SJCRH30 (cell line): Measurements from ENCODE around the gene NT5C1B. TPM values are rescaled to one million over a fixed set of nuclear protein-coding genes. Genes with fewer than 3 reads are reported as not detected.
A peak's percentile ranks its signal among the peaks of the same experiment; 100 is the strongest.

Source experiments
- DNase-seq, 2 experiments: peaks; one replicate each; pipeline ENCODE4 v3.0.0-alpha.2; 2015 to 2020
- H3K27ac ChIP-seq: fragments of 250-450 bp; sonication (Bioruptor Pico); 2 replicates; pipeline ENCODE4 v1.5.1; 2020; ENCODE audit warnings: mild to moderate bottlenecking, moderate library complexity
- H3K27me3 ChIP-seq: fragments of 250-450 bp; sonication (Bioruptor Pico); 2 replicates; pipeline ENCODE4 v1.5.1; 2020; ENCODE audit warnings: mild to moderate bottlenecking, moderate library complexity
- H3K36me3 ChIP-seq: fragments of 250-450 bp; sonication (Bioruptor Pico); 2 replicates; pipeline ENCODE4 v1.5.1; 2020; ENCODE audit warnings: mild to moderate bottlenecking, moderate library complexity
- H3K4me1 ChIP-seq: fragments of 250-450 bp; sonication (Bioruptor Pico); 2 replicates; pipeline ENCODE4 v1.5.1; 2020; ENCODE audit warnings: mild to moderate bottlenecking, moderate library complexity
- H3K4me3 ChIP-seq: fragments of 250-450 bp; sonication (Bioruptor Pico); 2 replicates; pipeline ENCODE4 v1.5.1; 2020; ENCODE audit warnings: mild to moderate bottlenecking, moderate library complexity
- H3K9me3 ChIP-seq: fragments of 250-450 bp; sonication (Bioruptor Pico); replicated peaks from 2 replicates; pipeline ENCODE4 v1.5.1; 2020; ENCODE audit warnings: mild to moderate bottlenecking, moderate library complexity
- total RNA-seq: library from RNA; depleted of rRNA; stranded (reverse); fragments of >200 nt; shearing (Covaris generic); gene quantifications from 2 replicates; pipeline ENCODE4 v1.2.3, GENCODE V29; 2014

NT5C1B gene
- total RNA-seq, 1 experiment from 2014 or later, result not detected

- H3K9me3 ChIP-seq, result no peaks in the 10 kb centered on the region
- no peaks in the 10 kb centered on the region for H3K4me1 ChIP-seq
- DNase-seq, result peak in 1 of 2 experiments; percentile 15
- H3K27me3 ChIP-seq, result peaks cover 11% of the 10 kb centered on the region; the same call in 1 of the 2 replicates
- no peak overlapping the region for H3K27ac ChIP-seq
- H3K36me3 ChIP-seq, result no peaks in the 10 kb centered on the region
- no peak overlapping the region for H3K4me3 ChIP-seq
Measured at GRCh38 chr2:18611184-18611583, 21.8 kb upstream of the NT5C1B start.

GRCh38 chr2:18610651-18611050 lies 21.3 kb upstream of the NT5C1B start:
- Histone ChIP-seq H3K4me3 (no peak overlapping the region), H3K27ac (no peak overlapping the region), H3K4me1 (no peaks in the 10 kb centered on the region), H3K36me3 (no peaks in the 10 kb centered on the region), H3K27me3 (peaks cover 11% of the 10 kb centered on the region; the same call in 1 of the 2 replicates), H3K9me3 (no peaks in the 10 kb centered on the region)
- DNase-seq, result no peak

- H3K4me1 ChIP-seq, result no peaks in the 10 kb centered on the region
- DNase-seq, result no peak
- no peak overlapping the region for H3K4me3 ChIP-seq
- H3K27ac ChIP-seq, result no peak overlapping the region
- no peaks in the 10 kb centered on the region for H3K9me3 ChIP-seq
- H3K27me3 ChIP-seq, result peaks cover 11% of the 10 kb centered on the region; the same call in 1 of the 2 replicates
- no peaks in the 10 kb centered on the region for H3K36me3 ChIP-seq
Measured at GRCh38 chr2:18610090-18610489, 20.7 kb upstream of the NT5C1B start.

GRCh38 chr2:18605115-18605514 lies 15.7 kb upstream of the NT5C1B start:
- DNase-seq, result no peak
- no peaks in the 10 kb centered on the region for H3K4me1 ChIP-seq
- no peak overlapping the region for H3K27ac ChIP-seq
- no peaks in the 10 kb centered on the region for H3K9me3 ChIP-seq
- no peak overlapping the region for H3K4me3 ChIP-seq
- no peaks in the 10 kb centered on the region for H3K36me3 ChIP-seq
- no peaks in the 10 kb centered on the region for H3K27me3 ChIP-seq

GRCh38 chr2:18604531-18604885 lies 15.1 kb upstream of the NT5C1B start:
- Histone ChIP-seq H3K4me3 (no peak overlapping the region), H3K9me3 (no peaks in the 10 kb centered on the region), H3K4me1 (no peaks in the 10 kb centered on the region), H3K27ac (no peak overlapping the region), H3K36me3 (no peaks in the 10 kb centered on the region), H3K27me3 (no peaks in the 10 kb centered on the region)
- DNase-seq, result no peak

GRCh38 chr2:18603854-18604530 lies 14.6 kb upstream of the NT5C1B start:
- DNase-seq, result no peak
- H3K4me3 ChIP-seq, result no peak overlapping the region
- H3K4me1 ChIP-seq, result no peaks in the 10 kb centered on the region
- H3K27ac ChIP-seq, result no peak overlapping the region
- no peaks in the 10 kb centered on the region for H3K27me3 ChIP-seq
- H3K36me3 ChIP-seq, result no peaks in the 10 kb centered on the region
- no peaks in the 10 kb centered on the region for H3K9me3 ChIP-seq

GRCh38 chr2:18602298-18602697 lies 12.9 kb upstream of the NT5C1B start:
- no peaks in the 10 kb centered on the region for H3K9me3 ChIP-seq
- no peak overlapping the region for H3K4me3 ChIP-seq
- no peaks in the 10 kb centered on the region for H3K4me1 ChIP-seq
- no peak overlapping the region for H3K27ac ChIP-seq
- no peaks in the 10 kb centered on the region for H3K27me3 ChIP-seq
- no peaks in the 10 kb centered on the region for H3K36me3 ChIP-seq
- DNase-seq, result no peak

- Histone ChIP-seq H3K27ac (no peak overlapping the region), H3K4me1 (no peaks in the 10 kb centered on the region), H3K4me3 (no peak overlapping the region), H3K9me3 (no peaks in the 10 kb centered on the region), H3K27me3 (no peaks in the 10 kb centered on the region), H3K36me3 (no peaks in the 10 kb centered on the region)
- no peak for DNase-seq
Measured at GRCh38 chr2:18600255-18600613, 10.9 kb upstream of the NT5C1B start.

- H3K27me3 ChIP-seq, result no peaks in the 10 kb centered on the region
- no peak for DNase-seq
- H3K4me3 ChIP-seq, result no peak overlapping the region
- H3K36me3 ChIP-seq, result no peaks in the 10 kb centered on the region
- H3K4me1 ChIP-seq, result no peaks in the 10 kb centered on the region
- no peak overlapping the region for H3K27ac ChIP-seq
- no peaks in the 10 kb centered on the region for H3K9me3 ChIP-seq
Measured at GRCh38 chr2:18599509-18600254, 10.3 kb upstream of the NT5C1B start.

- Histone ChIP-seq H3K27me3 (no peaks in the 10 kb centered on the region), H3K4me1 (no peaks in the 10 kb centered on the region), H3K36me3 (no peaks in the 10 kb centered on the region), H3K4me3 (no peak overlapping the region), H3K9me3 (no peaks in the 10 kb centered on the region), H3K27ac (no peak overlapping the region)
- DNase-seq, result no peak
Measured at GRCh38 chr2:18598848-18599484, 9.6 kb upstream of the NT5C1B start.

GRCh38 chr2:18597618-18598017 lies 8.2 kb upstream of the NT5C1B start:
- no peak for DNase-seq
- Histone ChIP-seq H3K27ac (no peak overlapping the region), H3K27me3 (no peaks in the 10 kb centered on the region), H3K4me1 (no peaks in the 10 kb centered on the region), H3K36me3 (no peaks in the 10 kb centered on the region), H3K4me3 (no peak overlapping the region), H3K9me3 (no peaks in the 10 kb centered on the region)

- no peak overlapping the region for H3K4me3 ChIP-seq
- DNase-seq, result no peak
- H3K36me3 ChIP-seq, result no peaks in the 10 kb centered on the region
- no peaks in the 10 kb centered on the region for H3K9me3 ChIP-seq
- no peak overlapping the region for H3K27ac ChIP-seq
- H3K4me1 ChIP-seq, result no peaks in the 10 kb centered on the region
- H3K27me3 ChIP-seq, result no peaks in the 10 kb centered on the region
Measured at GRCh38 chr2:18596993-18597392, 7.6 kb upstream of the NT5C1B start.

GRCh38 chr2:18593496-18593895 lies 4.1 kb upstream of the NT5C1B start:
- Histone ChIP-seq H3K9me3 (no peaks in the 10 kb centered on the region), H3K27me3 (no peaks in the 10 kb centered on the region), H3K36me3 (no peaks in the 10 kb centered on the region), H3K27ac (no peak overlapping the region), H3K4me1 (no peaks in the 10 kb centered on the region), H3K4me3 (no peak overlapping the region)
- no peak for DNase-seq

GRCh38 chr2:18592372-18592771 lies 3.0 kb upstream of the NT5C1B start:
- Histone ChIP-seq H3K27me3 (no peaks in the 10 kb centered on the region), H3K36me3 (no peaks in the 10 kb centered on the region), H3K4me1 (no peaks in the 10 kb centered on the region), H3K4me3 (no peak overlapping the region), H3K27ac (no peak overlapping the region), H3K9me3 (no peaks in the 10 kb centered on the region)
- no peak for DNase-seq

GRCh38 chr2:18588802-18589201 lies 567 bp downstream of the NT5C1B start:
- H3K9me3 ChIP-seq, result no peaks in the 10 kb centered on the region
- H3K27me3 ChIP-seq, result no peaks in the 10 kb centered on the region
- DNase-seq, result no peak
- H3K36me3 ChIP-seq, result no peaks in the 10 kb centered on the region
- no peak overlapping the region for H3K27ac ChIP-seq
- no peak overlapping the region for H3K4me3 ChIP-seq
- H3K4me1 ChIP-seq, result no peaks in the 10 kb centered on the region
